ENCODE results near the gene UBE2V1. TPM values are rescaled to one million over a fixed set of nuclear protein-coding genes. Genes with fewer than 3 reads are reported as not detected.
"Not testable (repeated sequence)": the region's sequence is repeated elsewhere in the genome, so short reads cannot be mapped to it uniquely, and the experiment has no call there.

UBE2V1 gene
- total RNA-seq, 1 donor from 2014 or later: 83.2 TPM

DNA sequence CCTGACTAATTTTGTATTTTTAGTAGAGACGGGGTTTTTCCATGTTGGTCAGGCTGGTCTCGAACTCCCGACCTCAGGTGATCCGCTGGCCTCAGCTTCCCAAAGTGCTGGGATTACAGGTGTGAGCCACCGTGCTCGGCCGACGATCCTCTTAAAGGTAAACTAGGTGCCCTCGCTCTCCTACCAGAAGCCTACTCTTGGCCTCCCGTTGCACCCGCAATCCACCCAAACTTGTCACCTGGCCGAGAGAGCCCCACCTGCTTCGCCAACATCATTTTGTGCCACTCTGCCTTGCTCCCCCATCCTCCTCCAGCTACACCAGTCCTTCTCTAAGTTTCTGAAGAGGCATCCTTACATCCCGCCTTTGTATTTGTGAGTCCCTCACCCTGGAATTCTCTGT lies 10.4 kb downstream of the UBE2V1 start:
- intact Hi-C loops (cut with DNase I); H3K27ac ChIP-seq; H3K36me3 ChIP-seq; H3K27me3 ChIP-seq; ATAC-seq; DNase-seq; H3K4me3 ChIP-seq; H3K9me3 ChIP-seq: not testable (repeated sequence)
- H3K4me1 ChIP-seq: peaks cover 45% of the 10 kb centered on the region

DNA sequence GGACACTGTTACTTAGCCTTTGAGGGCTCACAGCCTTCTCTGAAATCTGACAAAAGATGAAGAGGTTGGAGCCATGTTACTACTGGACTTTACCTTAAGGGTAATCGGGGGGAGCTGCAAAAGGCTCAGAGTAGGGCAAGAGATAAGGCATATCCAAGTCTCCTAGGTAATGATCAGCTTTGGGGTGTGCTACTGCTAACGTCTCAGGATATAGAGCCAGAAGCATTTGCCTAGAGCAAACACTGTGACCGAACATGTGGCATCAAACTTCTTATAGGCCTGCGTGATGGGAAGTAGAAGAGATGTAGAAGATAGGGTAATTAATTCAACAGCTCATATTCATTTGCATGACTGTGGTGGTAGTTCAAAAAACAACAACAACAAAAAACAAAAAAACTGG lies 11.1 kb downstream of the UBE2V1 start:
- H3K27ac ChIP-seq: no peak overlapping the region
- H3K4me1 ChIP-seq: peaks cover 39% of the 10 kb centered on the region
- no peaks in the 10 kb centered on the region for H3K36me3 ChIP-seq
- no peak for ATAC-seq
- H3K9me3 ChIP-seq: no peaks in the 10 kb centered on the region
- TF ChIP-seq, protein P1, sequence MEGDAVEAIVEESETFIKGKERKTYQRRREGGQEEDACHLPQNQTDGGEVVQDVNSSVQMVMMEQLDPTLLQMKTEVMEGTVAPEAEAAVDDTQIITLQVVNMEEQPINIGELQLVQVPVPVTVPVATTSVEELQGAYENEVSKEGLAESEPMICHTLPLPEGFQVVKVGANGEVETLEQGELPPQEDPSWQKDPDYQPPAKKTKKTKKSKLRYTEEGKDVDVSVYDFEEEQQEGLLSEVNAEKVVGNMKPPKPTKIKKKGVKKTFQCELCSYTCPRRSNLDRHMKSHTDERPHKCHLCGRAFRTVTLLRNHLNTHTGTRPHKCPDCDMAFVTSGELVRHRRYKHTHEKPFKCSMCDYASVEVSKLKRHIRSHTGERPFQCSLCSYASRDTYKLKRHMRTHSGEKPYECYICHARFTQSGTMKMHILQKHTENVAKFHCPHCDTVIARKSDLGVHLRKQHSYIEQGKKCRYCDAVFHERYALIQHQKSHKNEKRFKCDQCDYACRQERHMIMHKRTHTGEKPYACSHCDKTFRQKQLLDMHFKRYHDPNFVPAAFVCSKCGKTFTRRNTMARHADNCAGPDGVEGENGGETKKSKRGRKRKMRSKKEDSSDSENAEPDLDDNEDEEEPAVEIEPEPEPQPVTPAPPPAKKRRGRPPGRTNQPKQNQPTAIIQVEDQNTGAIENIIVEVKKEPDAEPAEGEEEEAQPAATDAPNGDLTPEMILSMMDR (IDR thresholded peaks at IDR 0.05): no peak
- H3K4me3 ChIP-seq: no peak overlapping the region
- intact Hi-C loops (cut with DNase I): no loop called here
- no peaks in the 10 kb centered on the region for H3K27me3 ChIP-seq
- DNase-seq: no peak

DNA sequence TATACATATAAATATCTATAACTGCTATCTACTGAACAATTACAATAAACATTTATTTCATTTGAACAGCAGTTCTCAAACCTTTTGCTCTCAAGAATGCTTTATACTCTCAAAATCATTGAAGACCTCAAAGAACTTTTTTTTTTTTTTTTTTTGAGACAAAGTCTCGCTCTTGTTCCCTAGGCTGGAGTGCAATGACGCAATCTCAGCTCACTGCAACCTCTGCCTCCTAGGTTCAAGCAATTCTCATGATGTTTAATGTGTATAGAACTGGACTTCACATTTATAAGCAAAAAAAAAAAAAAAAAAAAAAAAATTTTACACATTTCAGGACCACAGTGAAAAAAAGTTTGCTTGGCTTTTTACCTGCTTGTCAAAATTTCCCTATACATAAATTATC lies 11.7 kb downstream of the UBE2V1 start:
- no peak for DNase-seq
- TF ChIP-seq, protein P1 (IDR thresholded peaks at IDR 0.05): no peak
- Histone ChIP-seq H3K4me1 (peaks cover 37% of the 10 kb centered on the region), H3K9me3 (no peaks in the 10 kb centered on the region), H3K4me3 (no peak overlapping the region), H3K27ac (peak overlapping the region; percentile 5), H3K27me3 (no peaks in the 10 kb centered on the region), H3K36me3 (peaks cover 4% of the 10 kb centered on the region)
- intact Hi-C loops (cut with DNase I): no loop called here
- ATAC-seq: no peak

DNA sequence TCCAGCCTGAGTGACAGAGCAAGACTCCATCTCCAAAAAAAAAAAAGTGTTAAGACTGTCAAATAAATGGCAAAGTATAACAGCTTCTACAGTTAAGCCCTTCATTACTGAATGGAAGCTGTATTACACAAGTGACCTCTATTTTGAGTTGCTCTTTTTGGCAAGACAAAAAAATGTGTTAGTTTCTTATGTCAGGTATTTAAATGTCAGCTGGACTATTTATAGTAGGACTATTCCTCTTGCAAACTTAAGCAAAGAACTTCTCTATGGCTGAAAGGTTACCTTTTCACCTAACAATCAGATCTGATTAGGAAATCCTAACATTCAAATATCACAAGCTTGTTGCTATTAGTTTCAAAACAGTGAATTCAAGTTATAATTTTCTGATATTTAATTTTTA lies 12.4 kb downstream of the UBE2V1 start:
- ATAC-seq (no peak), DNase-seq (no peak)
- intact Hi-C loops (cut with DNase I): no loop called here
- Histone ChIP-seq H3K36me3 (peaks cover 11% of the 10 kb centered on the region), H3K27me3 (no peaks in the 10 kb centered on the region), H3K27ac (peak overlapping the region; percentile 5), H3K4me3 (no peak overlapping the region), H3K4me1 (peaks cover 34% of the 10 kb centered on the region), H3K9me3 (no peaks in the 10 kb centered on the region)
- TF ChIP-seq, protein P1 (IDR thresholded peaks at IDR 0.05): no peak

DNA sequence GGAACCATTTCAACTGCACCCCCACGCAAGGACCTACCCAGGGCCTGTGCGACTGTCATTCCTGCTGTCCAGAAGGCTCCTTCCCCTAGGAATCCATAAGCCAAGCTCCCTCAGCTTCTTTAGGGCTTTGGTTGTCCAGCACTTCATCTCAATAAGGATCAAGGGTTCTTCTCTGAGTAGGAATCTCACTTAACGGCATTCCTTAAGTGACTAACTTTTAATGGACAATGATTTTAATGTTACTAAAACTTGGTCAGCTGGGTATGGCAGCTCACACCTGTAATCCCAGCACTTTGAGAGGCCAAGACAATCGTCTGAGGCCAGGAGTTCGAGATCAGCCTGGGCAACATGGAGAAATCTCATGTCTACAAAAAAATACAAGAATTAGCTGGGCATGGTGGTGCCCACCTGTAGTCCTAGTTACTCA lies 13.4 kb downstream of the UBE2V1 start:
- intact Hi-C loops (cut with DNase I): loop anchor here (5.0 kb wide), 1 partner anchor 483 kb away; no protein-coding TSS in a partner anchor
- Histone ChIP-seq H3K9me3 (no peaks in the 10 kb centered on the region), H3K27me3 (no peaks in the 10 kb centered on the region), H3K4me1 (peaks cover 34% of the 10 kb centered on the region), H3K36me3 (peaks cover 21% of the 10 kb centered on the region), H3K4me3 (no peak overlapping the region), H3K27ac (no peak overlapping the region)
- TF ChIP-seq, protein P1 (IDR thresholded peaks at IDR 0.05): no peak
- peak; percentile 61 for ATAC-seq
- no peak for DNase-seq

DNA sequence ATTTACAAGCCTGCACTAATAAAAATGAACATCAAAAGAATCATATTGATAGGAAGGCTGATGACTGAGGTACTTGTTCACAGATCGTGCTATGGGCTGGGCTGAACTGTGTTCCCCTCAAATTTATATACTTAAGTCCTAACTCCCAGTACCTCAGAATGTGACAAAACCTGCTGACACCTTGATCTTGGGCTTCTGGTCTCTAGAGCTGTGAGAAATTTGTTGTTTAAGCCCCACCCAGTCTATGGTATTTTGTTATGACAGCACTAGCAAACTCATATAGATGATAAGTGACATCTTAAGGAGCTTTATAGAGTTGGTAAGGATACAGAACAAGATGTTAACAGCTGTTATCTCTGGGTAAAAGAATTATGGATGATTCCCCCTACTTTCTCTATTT lies 13.8 kb downstream of the UBE2V1 start:
- intact Hi-C loops (cut with DNase I): loop anchor here (5.0 kb wide), 1 partner anchor 483 kb away; no protein-coding TSS in a partner anchor
- Histone ChIP-seq H3K4me3 (no peak overlapping the region), H3K27ac (no peak overlapping the region), H3K36me3 (peaks cover 26% of the 10 kb centered on the region), H3K27me3 (no peaks in the 10 kb centered on the region), H3K4me1 (peaks cover 34% of the 10 kb centered on the region), H3K9me3 (no peaks in the 10 kb centered on the region)
- DNase-seq: no peak
- ATAC-seq: peak; percentile 44
- TF ChIP-seq, protein P1 (IDR thresholded peaks at IDR 0.05): no peak

Data from upper lobe of right lung (tissue), 1 donor.